ENCODE data around the gene SLC1A2.

The SLC1A2 gene

GRCh38 chr11:35388061-35388460 is 31.3 kb downstream of the SLC1A2 start:
- no peak for TF ChIP-seq ZFP3 (CRISPR knock-in tag; IDR thresholded peaks at IDR 0.05)
- no peak for TF ChIP-seq ZFP30 (CRISPR knock-in tag; IDR thresholded peaks at IDR 0.05)
- TF ChIP-seq GLIS3 (CRISPR knock-in tag; IDR thresholded peaks at IDR 0.05) = no peak
- TF ChIP-seq ARNTL (CRISPR knock-in tag; IDR thresholded peaks at IDR 0.05; ENCODE audit: borderline replicate concordance, low read depth) = no peak
- no peak for TF ChIP-seq ZNF565 (CRISPR knock-in tag; conservative IDR thresholded peaks at IDR 0.05; ENCODE audit: low read depth)
- TF ChIP-seq TSHZ2 (CRISPR knock-in tag; IDR thresholded peaks at IDR 0.05) = no peak
- no peak for TF ChIP-seq TOX (CRISPR knock-in tag; IDR thresholded peaks at IDR 0.05; ENCODE audit: borderline replicate concordance)
- TF ChIP-seq, protein P1, sequence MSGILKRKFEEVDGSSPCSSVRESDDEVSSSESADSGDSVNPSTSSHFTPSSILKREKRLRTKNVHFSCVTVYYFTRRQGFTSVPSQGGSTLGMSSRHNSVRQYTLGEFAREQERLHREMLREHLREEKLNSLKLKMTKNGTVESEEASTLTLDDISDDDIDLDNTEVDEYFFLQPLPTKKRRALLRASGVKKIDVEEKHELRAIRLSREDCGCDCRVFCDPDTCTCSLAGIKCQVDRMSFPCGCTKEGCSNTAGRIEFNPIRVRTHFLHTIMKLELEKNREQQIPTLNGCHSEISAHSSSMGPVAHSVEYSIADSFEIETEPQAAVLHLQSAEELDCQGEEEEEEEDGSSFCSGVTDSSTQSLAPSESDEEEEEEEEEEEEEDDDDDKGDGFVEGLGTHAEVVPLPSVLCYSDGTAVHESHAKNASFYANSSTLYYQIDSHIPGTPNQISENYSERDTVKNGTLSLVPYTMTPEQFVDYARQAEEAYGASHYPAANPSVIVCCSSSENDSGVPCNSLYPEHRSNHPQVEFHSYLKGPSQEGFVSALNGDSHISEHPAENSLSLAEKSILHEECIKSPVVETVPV (CRISPR knock-in tag; IDR thresholded peaks at IDR 0.05) = no peak
- TF ChIP-seq TCF4 (CRISPR knock-in tag; IDR thresholded peaks at IDR 0.05; ENCODE audit: borderline replicate concordance) = no peak
- TF ChIP-seq ESRRG (CRISPR knock-in tag; IDR thresholded peaks at IDR 0.05) = no peak
- TF ChIP-seq ZNF70 (CRISPR knock-in tag; IDR thresholded peaks at IDR 0.05) = no peak
- no peak for TF ChIP-seq BACH2 (CRISPR knock-in tag; IDR thresholded peaks at IDR 0.05; ENCODE audit: borderline replicate concordance)
- TF ChIP-seq ZC3H10 (CRISPR knock-in tag; IDR thresholded peaks at IDR 0.05) = no peak
- TF ChIP-seq CSDC2 (CRISPR knock-in tag; IDR thresholded peaks at IDR 0.05) = no peak
- no peak for TF ChIP-seq PPARA (CRISPR knock-in tag; IDR thresholded peaks at IDR 0.05; ENCODE audit: borderline replicate concordance)
- ATAC-seq = no peak

DNA sequence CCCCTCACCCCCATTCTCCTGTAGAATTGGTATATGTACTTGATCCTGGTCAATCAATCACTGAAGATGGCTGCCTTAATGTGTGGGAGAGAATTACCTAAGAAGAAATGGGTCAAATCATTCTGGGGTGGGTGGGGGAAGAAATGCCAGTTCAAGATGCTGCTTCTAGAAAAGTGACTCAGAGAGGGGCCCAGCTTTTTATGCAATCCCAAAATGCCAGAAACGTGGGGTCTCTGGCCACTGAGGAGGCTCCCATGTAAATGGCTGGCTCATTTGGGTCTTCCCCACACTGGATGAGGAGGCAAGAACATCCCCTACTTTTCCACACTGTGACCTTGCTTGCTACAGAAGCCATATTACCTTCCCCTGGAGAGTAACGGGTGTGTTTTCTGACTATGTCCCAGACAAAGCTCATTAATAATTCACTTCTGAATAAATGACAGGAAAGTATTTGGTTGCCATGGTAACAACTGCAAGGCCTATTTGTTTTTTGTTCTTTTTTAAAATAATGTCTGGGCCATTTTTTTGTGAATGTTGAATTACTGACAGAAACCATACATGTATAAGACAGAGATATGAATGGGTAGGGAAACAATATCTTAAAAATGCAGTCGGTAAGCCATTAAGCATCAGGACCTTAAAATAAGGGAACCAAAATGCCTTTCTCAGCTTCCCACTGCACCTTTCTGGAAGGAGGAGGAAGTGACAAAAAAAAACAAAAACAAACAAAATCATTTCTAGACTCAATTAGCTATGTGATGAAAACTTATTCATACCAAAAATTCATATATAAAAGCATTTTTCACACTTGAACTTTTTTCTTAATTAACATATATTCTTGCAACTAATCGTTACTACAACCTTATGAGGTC is 32.0 kb downstream of the SLC1A2 start:
- peak; percentile 41; the same call in 2 of the 3 replicates for ATAC-seq

GRCh38 chr11:35383953-35384352 is 35.4 kb downstream of the SLC1A2 start:
- ATAC-seq = peak; percentile 66
- no peak for TF ChIP-seq ZNF565 (CRISPR knock-in tag; conservative IDR thresholded peaks at IDR 0.05; ENCODE audit: low read depth)
- TF ChIP-seq, protein P2, sequence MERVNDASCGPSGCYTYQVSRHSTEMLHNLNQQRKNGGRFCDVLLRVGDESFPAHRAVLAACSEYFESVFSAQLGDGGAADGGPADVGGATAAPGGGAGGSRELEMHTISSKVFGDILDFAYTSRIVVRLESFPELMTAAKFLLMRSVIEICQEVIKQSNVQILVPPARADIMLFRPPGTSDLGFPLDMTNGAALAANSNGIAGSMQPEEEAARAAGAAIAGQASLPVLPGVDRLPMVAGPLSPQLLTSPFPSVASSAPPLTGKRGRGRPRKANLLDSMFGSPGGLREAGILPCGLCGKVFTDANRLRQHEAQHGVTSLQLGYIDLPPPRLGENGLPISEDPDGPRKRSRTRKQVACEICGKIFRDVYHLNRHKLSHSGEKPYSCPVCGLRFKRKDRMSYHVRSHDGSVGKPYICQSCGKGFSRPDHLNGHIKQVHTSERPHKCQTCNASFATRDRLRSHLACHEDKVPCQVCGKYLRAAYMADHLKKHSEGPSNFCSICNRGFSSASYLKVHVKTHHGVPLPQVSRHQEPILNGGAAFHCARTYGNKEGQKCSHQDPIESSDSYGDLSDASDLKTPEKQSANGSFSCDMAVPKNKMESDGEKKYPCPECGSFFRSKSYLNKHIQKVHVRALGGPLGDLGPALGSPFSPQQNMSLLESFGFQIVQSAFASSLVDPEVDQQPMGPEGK (CRISPR knock-in tag; IDR thresholded peaks at IDR 0.05; ENCODE audit: borderline replicate concordance) = no peak
- TF ChIP-seq SNAI2 (CRISPR knock-in tag; IDR thresholded peaks at IDR 0.05) = no peak
- TF ChIP-seq BACH2 (CRISPR knock-in tag; IDR thresholded peaks at IDR 0.05; ENCODE audit: borderline replicate concordance) = no peak
- no peak for TF ChIP-seq ESRRG (CRISPR knock-in tag; IDR thresholded peaks at IDR 0.05)
- TF ChIP-seq, protein P1 (CRISPR knock-in tag; IDR thresholded peaks at IDR 0.05) = no peak
- TF ChIP-seq PPARA (CRISPR knock-in tag; IDR thresholded peaks at IDR 0.05; ENCODE audit: borderline replicate concordance) = no peak
- no peak for TF ChIP-seq CSDC2 (CRISPR knock-in tag; IDR thresholded peaks at IDR 0.05)
- TF ChIP-seq ZC3H10 (CRISPR knock-in tag; IDR thresholded peaks at IDR 0.05) = no peak
- no peak for TF ChIP-seq ARNTL (CRISPR knock-in tag; IDR thresholded peaks at IDR 0.05; ENCODE audit: borderline replicate concordance, low read depth)
- TF ChIP-seq RARB (CRISPR knock-in tag; IDR thresholded peaks at IDR 0.05) = no peak
- TF ChIP-seq ISL1 (CRISPR knock-in tag; IDR thresholded peaks at IDR 0.05) = no peak
- no peak for TF ChIP-seq GLIS3 (CRISPR knock-in tag; IDR thresholded peaks at IDR 0.05)
- TF ChIP-seq TCF4 (CRISPR knock-in tag; IDR thresholded peaks at IDR 0.05; ENCODE audit: borderline replicate concordance) = no peak
- TF ChIP-seq POU6F1 (CRISPR knock-in tag; IDR thresholded peaks at IDR 0.05; ENCODE audit: borderline replicate concordance, low read depth) = no peak
- TF ChIP-seq TOX (CRISPR knock-in tag; IDR thresholded peaks at IDR 0.05; ENCODE audit: borderline replicate concordance) = no peak
- TF ChIP-seq ZFP3 (CRISPR knock-in tag; IDR thresholded peaks at IDR 0.05) = no peak
- no peak for TF ChIP-seq ZFP30 (CRISPR knock-in tag; IDR thresholded peaks at IDR 0.05)

More for the DNA sequence above, 32.0 kb downstream of the SLC1A2 start:
- TF ChIP-seq, protein P2 (CRISPR knock-in tag; IDR thresholded peaks at IDR 0.05; ENCODE audit: borderline replicate concordance) = no peak
- no peak for TF ChIP-seq BACH2 (CRISPR knock-in tag; IDR thresholded peaks at IDR 0.05; ENCODE audit: borderline replicate concordance)

All from SK-N-SH treated with all-trans-retinoic acid at 6 μM for 48 hours (cell line).